ENCODE measurements around the gene TBC1D4.

DNA sequence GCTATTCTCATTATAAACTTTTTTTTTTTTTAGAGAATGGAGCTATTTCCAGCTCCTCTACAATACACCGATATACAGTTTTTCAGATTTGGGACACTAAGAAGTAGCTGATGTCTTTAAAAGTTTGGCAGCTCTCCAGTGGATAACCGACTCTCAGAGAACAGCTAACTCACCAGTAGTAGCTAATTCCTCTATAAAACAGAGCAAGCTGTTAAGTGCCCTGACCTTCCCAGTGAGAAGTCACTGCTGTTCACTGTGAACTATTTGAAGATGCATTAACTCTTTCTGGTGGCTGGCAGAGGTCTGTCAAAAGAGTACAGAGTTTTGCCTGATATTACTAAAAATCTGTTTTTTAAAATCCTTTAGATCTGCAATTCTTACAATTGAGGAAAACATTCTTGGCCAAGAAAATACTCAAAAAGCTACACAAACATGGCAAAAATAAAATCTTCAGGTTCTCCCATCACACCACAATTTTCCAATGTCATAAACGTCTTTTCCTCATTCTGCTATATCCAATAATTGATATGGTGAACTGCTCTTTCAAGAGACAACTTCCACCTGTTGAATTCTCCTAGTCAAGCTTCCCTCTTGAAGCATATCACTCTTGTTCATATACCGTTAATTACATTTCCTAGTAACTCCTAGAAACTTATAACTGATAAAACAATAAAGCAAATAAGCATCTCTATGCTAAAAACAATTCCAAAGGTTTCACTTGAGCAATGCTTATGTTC is 44.2 kb downstream of the TBC1D4 start:
- TF ChIP-seq EZH2 (IDR thresholded peaks at IDR 0.05) (no peak), POLR2AphosphoS5 (IDR thresholded peaks at IDR 0.05; ENCODE audit: borderline replicate concordance, low read depth, low read length) (no peak), FOXP2 (optimal IDR thresholded peaks at IDR 0.05; ENCODE audit: control extremely low read depth, extremely low read length, insufficient read depth) (no peak)

All from SK-N-MC (cell line).